Measurements from ENCODE around the gene PLA2G2F.

Gene PLA2G2F

GRCh38 chr1:20192871-20193411 is 53.8 kb downstream of the PLA2G2F start:
- DNase-seq = no peak

GRCh38 chr1:20194224-20194623 is 55.1 kb downstream of the PLA2G2F start:
- no peak for DNase-seq

GRCh38 chr1:20194757-20195461 is 55.8 kb downstream of the PLA2G2F start:
- no peak for DNase-seq

GRCh38 chr1:20195462-20195780 is 56.3 kb downstream of the PLA2G2F start:
- no peak for DNase-seq

DNA sequence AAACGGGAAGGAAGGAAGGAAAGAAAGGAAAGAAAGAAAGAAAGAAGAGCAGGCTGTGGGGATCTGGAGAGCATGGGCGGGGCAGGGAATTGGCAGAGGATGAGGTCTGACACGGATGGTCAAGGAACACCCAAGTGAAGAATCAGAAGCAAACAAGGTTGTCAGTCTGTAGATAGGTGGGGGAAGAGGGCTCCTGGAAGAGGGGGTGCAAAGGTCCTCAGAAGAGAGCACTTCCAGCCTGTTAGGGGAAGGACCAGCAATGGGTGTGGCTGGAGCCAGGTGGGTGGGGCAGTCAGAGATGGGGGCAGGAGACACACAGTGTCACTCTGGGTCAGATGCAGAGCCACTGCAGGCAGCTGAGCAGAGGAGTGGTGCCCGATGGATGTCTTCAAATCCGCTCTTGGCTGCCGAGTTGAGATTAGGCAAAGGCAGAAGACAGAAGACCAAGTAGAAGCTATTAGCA is 58.2 kb downstream of the PLA2G2F start:
- DNase-seq = no peak

DNA sequence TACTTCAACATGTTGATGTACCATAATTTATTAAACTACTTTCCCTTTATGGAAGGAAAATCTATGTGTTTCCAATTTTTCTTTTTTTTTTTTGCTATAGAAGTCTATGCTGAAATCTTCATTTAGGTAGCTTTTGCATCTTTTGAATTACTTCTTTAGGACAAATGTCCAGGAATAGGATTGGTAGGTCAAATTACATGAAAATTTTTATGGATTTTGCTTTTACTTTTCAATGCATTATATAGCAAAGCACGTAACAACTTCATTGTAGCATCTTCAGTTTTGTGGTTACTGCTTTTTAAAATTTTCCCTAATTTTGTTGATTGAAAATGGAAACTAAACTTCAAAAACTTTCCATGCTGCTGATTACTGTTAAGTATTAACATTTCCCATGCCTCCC is 59.2 kb downstream of the PLA2G2F start:
- no peak for DNase-seq

DNA sequence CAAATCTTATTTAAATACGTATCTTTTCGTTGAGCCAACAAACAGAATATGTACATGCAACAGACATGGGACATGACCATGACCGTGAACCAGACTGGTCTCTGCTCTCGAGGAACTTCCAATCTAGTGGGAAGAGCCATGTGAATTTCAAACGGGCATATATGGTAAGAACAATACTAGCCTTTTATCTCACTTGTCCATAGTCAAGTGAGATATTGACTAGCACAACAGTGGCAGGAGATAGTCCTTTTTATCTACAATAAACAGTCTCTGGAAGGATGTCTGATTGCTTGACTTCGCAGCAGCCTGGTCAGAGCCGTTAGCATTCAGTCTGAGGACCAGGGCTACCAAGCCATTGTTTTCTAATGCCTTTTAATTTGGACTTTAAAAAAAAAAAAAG is 59.8 kb downstream of the PLA2G2F start:
- DNase-seq = no peak

- DNase-seq = no peak
These were observed 60.3 kb downstream of the PLA2G2F start for GRCh38 chr1:20199403-20199802.

GRCh38 chr1:20199840-20200239 is 60.7 kb downstream of the PLA2G2F start:
- DNase-seq = no peak

Data from amniotic stem cell (primary cell).